T-cell (primary cell): ENCODE results near the gene SHISA6. TPM values are rescaled to one million over a fixed set of nuclear protein-coding genes. Genes with fewer than 3 reads are reported as not detected.

ENCODE experiments used
- ATAC-seq, 4 experiments: fragments of 200-7000 bp in 3 of 4; fragments of 150-1000 bp in 1 of 4; cut with Tn5 transposase; replicated peaks in 1 of 4; 1 replicate in 3 of 4; 2 replicates in 1 of 4; pipeline ENCODE4 v1.10.0; 2021; ENCODE audit warnings: moderate library complexity in 3 of 4, mild to moderate bottlenecking in 2 of 4, moderate number of reproducible peaks in 1 of 4
- CTCF ChIA-PET, 2 donors: fragments of 300-600 bp; sonication (Branson Sonifier 250); formaldehyde crosslinking; loops; one replicate each; lab custom pipeline; 2022; ENCODE audit warnings: antibody characterized with exemption in 2 of 2; lab: Charles Lee
- POLR2A ChIA-PET, 2 donors: fragments of 300-600 bp; sonication (Branson Sonifier 250); formaldehyde crosslinking; loops; one replicate each; lab custom pipeline; 2022; ENCODE audit warnings: antibody characterized with exemption in 2 of 2; lab: Charles Lee
- DNase-seq, 35 experiments: peaks; one replicate each; pipeline versions ENCODE4 v3.0.0 to v3.0.0-alpha.2; 2013 to 2023
- H3K27ac ChIP-seq: one replicate; pipeline ENCODE4 v1.5.1; 2013; ENCODE audit warnings: low read length
- H3K27me3 ChIP-seq, 2 experiments: replicated peaks in 1 of 2; 1 replicate in 1 of 2; 2 replicates in 1 of 2; pipeline versions ENCODE4 v1.6.1 to v1.7.0; 2013; ENCODE audit warnings: low read length in 1 of 2, mixed read lengths in 1 of 2; ENCODE audit not compliant: control insufficient read depth in 2 of 2, insufficient read depth in 2 of 2; ENCODE audit errors: extremely low read depth in 1 of 2
- H3K36me3 ChIP-seq, 2 donors: 1 replicate in 1 of 2; 2 replicates in 1 of 2; pipeline versions ENCODE4 v1.6.1 to v1.7.0; 2013; ENCODE audit warnings: low read length in 1 of 2; ENCODE audit not compliant: control insufficient read depth in 2 of 2, insufficient read depth in 1 of 2; ENCODE audit errors: extremely low read depth in 1 of 2
- H3K4me1 ChIP-seq, 2 experiments: 1 replicate in 1 of 2; 2 replicates in 1 of 2; pipeline versions ENCODE4 v1.6.1 to v1.7.0; 2013; ENCODE audit warnings: low read length in 2 of 2, mixed read lengths in 1 of 2; ENCODE audit not compliant: insufficient read depth in 2 of 2, control insufficient read depth in 1 of 2; ENCODE audit errors: extremely low read depth in 1 of 2
- H3K4me3 ChIP-seq, 2 donors: 1 replicate in 1 of 2; 2 replicates in 1 of 2; pipeline versions ENCODE4 v1.5.1 to v1.7.0; 2013; ENCODE audit warnings: mild to moderate bottlenecking in 2 of 2, low read length in 1 of 2, moderate library complexity in 1 of 2; ENCODE audit not compliant: control insufficient read depth in 1 of 2; ENCODE audit errors: extremely low read depth in 1 of 2
- H3K9me3 ChIP-seq: 2 replicates; pipeline ENCODE4 v1.7.0; 2013
- H3K27ac Mint-ChIP-seq, 2 donors: one replicate each; pipeline ENCODE4 v1.8.0; 2020 to 2021; ENCODE audit warnings: mild to moderate bottlenecking in 2 of 2, mixed read lengths in 2 of 2
- H3K27me3 Mint-ChIP-seq, 2 donors: one replicate each; pipeline ENCODE4 v1.8.0; 2021 to 2022; ENCODE audit warnings: mixed read lengths in 2 of 2
- H3K36me3 Mint-ChIP-seq: one replicate; pipeline ENCODE4 v1.8.0; 2021; ENCODE audit warnings: mixed read lengths
- H3K4me1 Mint-ChIP-seq, 3 donors: one replicate each; pipeline ENCODE4 v1.8.0; 2020 to 2022; ENCODE audit warnings: mixed read lengths in 3 of 3, mild to moderate bottlenecking in 1 of 3
- H3K4me3 Mint-ChIP-seq, 3 donors: one replicate each; pipeline ENCODE4 v1.8.0; 2020 to 2022; ENCODE audit warnings: mild to moderate bottlenecking in 3 of 3, mixed read lengths in 3 of 3, moderate library complexity in 3 of 3
- H3K9me3 Mint-ChIP-seq, 3 donors: one replicate each; pipeline ENCODE4 v1.8.0; 2020 to 2022; ENCODE audit warnings: mixed read lengths in 3 of 3
- WGBS: methylation state at CpG from one replicate; pipeline ENCODE4 v1.1.5; 2013; ENCODE audit warnings: missing lambda C conversion rate; ENCODE audit not compliant: insufficient coverage; 5-methylcytosine and 5-hydroxymethylcytosine counted together
- total RNA-seq, 35 experiments: library from RNA in 6 of 35; stranded (reverse) in 6 of 35; fragments of 120-200 nt in 1 of 35; gene quantifications; one replicate each; pipeline versions ENCODE4 v1.2.1 to v1.2.4 and lab custom pipeline; 2013 to 2026

The SHISA6 gene
- total RNA-seq, 5 donors from 2014 or later (not counting 1 experiment from before 2014, with no cell fraction given) = not detected

DNA sequence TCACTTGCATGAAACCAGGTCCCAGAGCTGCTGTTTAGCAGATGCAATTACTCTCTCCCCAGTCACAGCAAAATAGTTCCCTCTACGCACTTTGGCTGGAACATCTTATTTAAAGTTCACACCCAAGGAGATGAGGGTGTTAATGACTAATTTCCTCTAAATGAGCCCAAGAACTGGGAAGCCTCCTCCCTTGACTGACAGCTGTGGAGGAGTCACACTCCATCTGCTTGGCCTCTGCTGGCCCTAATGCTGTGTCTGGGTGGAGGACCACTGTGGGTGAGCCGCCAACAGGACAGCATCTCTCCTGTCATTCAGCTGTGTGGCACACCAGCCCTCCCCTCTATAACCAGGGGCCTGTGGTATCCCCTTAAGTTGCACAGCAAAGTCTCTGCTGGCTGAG is 115.4 kb downstream of the SHISA6 start:
- H3K4me3 ChIP-seq = no peak overlapping the region
- no peak overlapping the region for H3K4me3 Mint-ChIP-seq
- peaks cover 5 to 15% (median 13%) of the 10 kb centered on the region in 3 donors for H3K9me3 Mint-ChIP-seq
- ChIA-PET POLR2A (no interaction called here), CTCF (no interaction called here)
- no peak overlapping the region for H3K27ac Mint-ChIP-seq
- no peaks in the 10 kb centered on the region for H3K27me3 ChIP-seq
- DNase-seq (no peak), ATAC-seq (no peak)
- no CpG with 5 or more reads among the region's 2 CpGs for WGBS
- H3K9me3 ChIP-seq = no peaks in the 10 kb centered on the region
- no peak overlapping the region for H3K27ac ChIP-seq
- H3K4me1 ChIP-seq = no peaks in the 10 kb centered on the region
- no peaks in the 10 kb centered on the region for H3K36me3 ChIP-seq
- no peaks in the 10 kb centered on the region for H3K27me3 Mint-ChIP-seq
- H3K36me3 Mint-ChIP-seq = no peaks in the 10 kb centered on the region
- H3K4me1 Mint-ChIP-seq = no peaks in the 10 kb centered on the region

DNA sequence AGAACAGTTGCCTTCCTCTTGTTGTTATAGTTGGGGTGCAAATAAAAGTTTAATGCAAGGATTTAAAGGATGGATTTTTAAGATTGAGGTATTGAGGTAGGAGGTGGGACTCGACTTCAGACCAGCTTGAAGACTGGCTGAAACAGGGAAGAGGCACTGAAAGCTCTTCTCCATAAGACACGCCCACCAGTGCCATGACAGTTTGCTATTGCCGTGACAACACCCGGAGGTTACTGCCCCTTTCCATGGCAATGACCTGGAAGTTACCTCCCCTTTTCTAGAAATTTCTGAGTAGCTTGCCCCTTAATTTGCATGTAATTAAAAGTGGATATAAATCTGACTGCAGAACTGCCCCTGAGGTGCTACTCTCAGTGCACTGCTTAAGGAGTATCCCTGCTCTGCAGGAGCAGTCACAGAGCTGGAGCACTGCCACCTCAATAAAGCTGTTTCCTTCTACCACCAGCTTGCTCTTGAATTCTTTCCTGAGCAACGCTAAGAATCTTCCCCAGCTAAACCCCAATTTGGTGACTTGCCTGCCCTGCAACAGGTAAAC is 122.6 kb downstream of the SHISA6 start:
- ATAC-seq (no peak), DNase-seq (no peak)
- H3K27me3 ChIP-seq = no peaks in the 10 kb centered on the region
- ChIA-PET POLR2A (no interaction called here), CTCF (interaction anchor here in 1 of 2 donors (0.6 kb wide), 1 partner anchor 629 kb away, joined by 4 read pairs; no protein-coding TSS in a partner anchor)
- Mint-ChIP-seq H3K9me3 (peaks cover 0 to 4% (median 3%) of the 10 kb centered on the region in 3 donors), H3K36me3 (no peaks in the 10 kb centered on the region), H3K27ac (no peak overlapping the region), H3K4me1 (no peaks in the 10 kb centered on the region), H3K27me3 (no peaks in the 10 kb centered on the region), H3K4me3 (no peak overlapping the region)
- H3K36me3 ChIP-seq = no peaks in the 10 kb centered on the region
- no peaks in the 10 kb centered on the region for H3K4me1 ChIP-seq
- WGBS = no CpG with 5 or more reads among the region's 5 CpGs
- no peak overlapping the region for H3K4me3 ChIP-seq
- H3K27ac ChIP-seq = no peak overlapping the region
- no peaks in the 10 kb centered on the region for H3K9me3 ChIP-seq

DNA sequence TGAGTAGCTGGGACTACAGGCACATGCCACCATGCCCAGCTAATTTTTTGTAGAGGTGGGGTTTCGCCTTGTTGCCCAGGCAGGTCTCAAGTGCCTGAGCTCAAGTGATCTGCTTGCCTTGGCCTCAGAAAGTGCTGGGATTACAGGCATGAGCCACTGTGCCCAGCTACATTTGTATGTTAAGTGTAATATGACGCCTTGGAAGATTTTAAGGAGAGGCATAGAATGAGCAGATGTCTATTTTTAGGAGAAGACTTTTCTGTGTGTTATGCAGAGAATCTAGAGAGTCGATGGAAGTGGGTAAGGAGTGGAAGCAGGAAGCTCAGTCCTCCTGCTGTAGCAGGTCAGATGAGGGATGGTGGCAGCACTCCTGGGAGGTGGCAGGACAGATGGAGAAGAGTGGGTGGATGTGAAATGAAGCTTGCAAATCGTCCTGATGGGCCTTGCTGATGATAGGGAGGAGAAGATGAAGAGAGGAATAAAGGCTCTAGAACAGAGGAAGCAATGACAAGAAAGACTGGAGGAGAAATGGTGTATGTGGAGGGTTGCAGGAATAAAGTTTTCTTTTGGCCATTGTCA is 125.3 kb downstream of the SHISA6 start:
- Mint-ChIP-seq H3K36me3 (no peaks in the 10 kb centered on the region), H3K27ac (no peak overlapping the region), H3K4me3 (no peak overlapping the region), H3K27me3 (no peaks in the 10 kb centered on the region), H3K4me1 (no peaks in the 10 kb centered on the region), H3K9me3 (peaks cover 0 to 4% (median 3%) of the 10 kb centered on the region in 3 donors)
- H3K36me3 ChIP-seq = no peaks in the 10 kb centered on the region
- POLR2A ChIA-PET = no interaction called here
- ATAC-seq (no peak), DNase-seq (no peak)
- H3K4me1 ChIP-seq = no peaks in the 10 kb centered on the region
- CTCF ChIA-PET = interaction anchor here in 1 of 2 donors (0.6 kb wide), 1 partner anchor 1574 kb away, joined by 3 read pairs; no protein-coding TSS in a partner anchor
- WGBS = 49% methylated on average over 4 of the region's 4 CpGs
- H3K9me3 ChIP-seq = no peaks in the 10 kb centered on the region
- H3K4me3 ChIP-seq = no peak overlapping the region
- H3K27ac ChIP-seq = no peak overlapping the region
- H3K27me3 ChIP-seq = no peaks in the 10 kb centered on the region

DNA sequence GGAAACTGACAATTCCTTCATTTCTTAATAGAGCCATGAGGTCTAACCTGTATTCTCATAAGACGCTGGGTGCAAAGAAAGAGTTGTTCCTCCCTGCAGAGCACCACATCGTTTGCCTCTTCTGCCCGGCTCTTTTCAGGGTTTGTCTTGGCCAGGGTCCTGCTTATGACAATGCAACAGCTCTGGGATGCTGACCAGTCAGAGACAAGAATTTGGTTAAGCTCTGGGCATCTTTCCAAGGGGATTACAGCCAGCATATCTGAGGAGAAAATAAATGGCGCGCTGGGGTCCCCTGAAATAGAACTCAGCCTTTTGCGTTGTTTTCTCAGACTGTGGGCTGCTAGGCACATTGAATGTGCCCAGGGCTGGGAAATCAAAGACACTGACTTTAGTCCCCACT is 128.6 kb downstream of the SHISA6 start:
- Mint-ChIP-seq H3K27me3 (no peaks in the 10 kb centered on the region), H3K4me1 (no peaks in the 10 kb centered on the region), H3K9me3 (peaks cover 4 to 8% (median 5%) of the 10 kb centered on the region in 3 donors), H3K4me3 (no peak overlapping the region), H3K36me3 (no peaks in the 10 kb centered on the region), H3K27ac (no peak overlapping the region)
- H3K4me1 ChIP-seq = no peaks in the 10 kb centered on the region
- H3K4me3 ChIP-seq = no peak overlapping the region
- ATAC-seq (no peak), DNase-seq (no peak)
- no peaks in the 10 kb centered on the region for H3K36me3 ChIP-seq
- 92% methylated on average over 6 of the region's 6 CpGs for WGBS
- H3K9me3 ChIP-seq = no peaks in the 10 kb centered on the region
- ChIA-PET POLR2A (no interaction called here), CTCF (no interaction called here)
- H3K27me3 ChIP-seq = no peaks in the 10 kb centered on the region
- H3K27ac ChIP-seq = no peak overlapping the region

DNA sequence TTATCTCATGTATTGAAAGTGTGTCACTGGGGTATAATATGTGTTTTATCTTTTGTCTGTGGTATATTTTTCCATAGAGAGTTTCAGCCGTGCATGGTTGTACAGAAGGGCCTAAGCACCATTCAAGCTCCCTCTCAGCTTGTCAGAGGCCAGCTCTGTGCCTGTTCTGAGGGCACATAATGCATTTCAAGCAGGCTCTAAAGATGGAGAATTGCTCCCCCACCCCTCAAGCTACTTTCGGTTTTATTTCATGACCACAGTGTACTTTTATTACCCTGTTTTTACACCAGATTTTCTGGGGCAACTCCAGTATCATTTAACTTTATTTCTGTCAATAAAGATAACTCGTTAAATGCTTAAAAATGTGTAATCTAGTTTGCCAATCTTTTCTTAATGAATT is 131.7 kb downstream of the SHISA6 start:
- ChIA-PET POLR2A (no interaction called here), CTCF (no interaction called here)
- no peak for ATAC-seq
- Histone ChIP-seq H3K4me1 (no peaks in the 10 kb centered on the region), H3K27ac (no peak overlapping the region), H3K27me3 (no peaks in the 10 kb centered on the region), H3K4me3 (no peak overlapping the region), H3K36me3 (no peaks in the 10 kb centered on the region), H3K9me3 (no peaks in the 10 kb centered on the region)
- Mint-ChIP-seq H3K36me3 (no peaks in the 10 kb centered on the region), H3K27me3 (no peaks in the 10 kb centered on the region), H3K9me3 (peaks cover 0 to 5% (median 4%) of the 10 kb centered on the region in 3 donors), H3K4me3 (no peak overlapping the region), H3K4me1 (no peaks in the 10 kb centered on the region), H3K27ac (no peak overlapping the region)
- WGBS = 60% methylated on average over 1 of the region's 3 CpGs
- DNase-seq = no peak

DNA sequence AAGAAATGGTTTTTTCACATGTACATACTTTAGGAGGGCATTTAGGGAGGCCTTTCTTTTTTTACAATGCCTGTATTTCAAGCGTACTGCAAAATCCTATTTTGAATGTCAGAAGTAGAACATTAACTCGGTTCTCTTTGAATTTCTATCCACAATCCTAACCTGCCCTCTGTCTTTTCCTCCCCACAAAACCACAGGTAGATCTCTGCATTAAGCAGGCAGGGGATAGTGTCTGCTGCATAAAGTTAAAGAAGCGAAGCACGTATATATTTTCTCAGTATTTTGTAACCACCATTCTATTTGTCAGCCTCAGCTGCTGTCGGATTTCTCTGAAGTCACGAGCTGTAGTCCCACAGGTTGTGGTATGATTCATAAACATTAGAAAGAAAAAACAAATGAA is 137.5 kb downstream of the SHISA6 start:
- no peaks in the 10 kb centered on the region for H3K27me3 Mint-ChIP-seq
- no peaks in the 10 kb centered on the region for H3K36me3 Mint-ChIP-seq
- no peaks in the 10 kb centered on the region for H3K36me3 ChIP-seq
- no peak overlapping the region for H3K27ac Mint-ChIP-seq
- DNase-seq (no peak), ATAC-seq (no peak)
- 100% methylated on average over 1 of the region's 6 CpGs for WGBS
- H3K4me3 Mint-ChIP-seq = no peak overlapping the region
- H3K4me3 ChIP-seq = no peak overlapping the region
- H3K27ac ChIP-seq = no peak overlapping the region
- peaks cover 3 to 7% (median 5%) of the 10 kb centered on the region in 3 donors for H3K9me3 Mint-ChIP-seq
- no peaks in the 10 kb centered on the region for H3K9me3 ChIP-seq
- no peaks in the 10 kb centered on the region for H3K4me1 ChIP-seq
- CTCF ChIA-PET = no interaction called here
- no peaks in the 10 kb centered on the region for H3K27me3 ChIP-seq
- POLR2A ChIA-PET = no interaction called here
- no peaks in the 10 kb centered on the region for H3K4me1 Mint-ChIP-seq
